ENCODE data around the gene SLC22A31.

Gene SLC22A31

GRCh38 chr16:89243664-89244063 is 43.3 kb upstream of the SLC22A31 start:
- TF ChIP-seq, protein P1, sequence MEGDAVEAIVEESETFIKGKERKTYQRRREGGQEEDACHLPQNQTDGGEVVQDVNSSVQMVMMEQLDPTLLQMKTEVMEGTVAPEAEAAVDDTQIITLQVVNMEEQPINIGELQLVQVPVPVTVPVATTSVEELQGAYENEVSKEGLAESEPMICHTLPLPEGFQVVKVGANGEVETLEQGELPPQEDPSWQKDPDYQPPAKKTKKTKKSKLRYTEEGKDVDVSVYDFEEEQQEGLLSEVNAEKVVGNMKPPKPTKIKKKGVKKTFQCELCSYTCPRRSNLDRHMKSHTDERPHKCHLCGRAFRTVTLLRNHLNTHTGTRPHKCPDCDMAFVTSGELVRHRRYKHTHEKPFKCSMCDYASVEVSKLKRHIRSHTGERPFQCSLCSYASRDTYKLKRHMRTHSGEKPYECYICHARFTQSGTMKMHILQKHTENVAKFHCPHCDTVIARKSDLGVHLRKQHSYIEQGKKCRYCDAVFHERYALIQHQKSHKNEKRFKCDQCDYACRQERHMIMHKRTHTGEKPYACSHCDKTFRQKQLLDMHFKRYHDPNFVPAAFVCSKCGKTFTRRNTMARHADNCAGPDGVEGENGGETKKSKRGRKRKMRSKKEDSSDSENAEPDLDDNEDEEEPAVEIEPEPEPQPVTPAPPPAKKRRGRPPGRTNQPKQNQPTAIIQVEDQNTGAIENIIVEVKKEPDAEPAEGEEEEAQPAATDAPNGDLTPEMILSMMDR (conservative IDR thresholded peaks at IDR 0.05; ENCODE audit: low read length) = no peak
- no peak overlapping the region for H3K4me3 ChIP-seq (ENCODE audit: low read length)
- DNase-seq (ENCODE audit: low read depth) = no peak

- TF ChIP-seq, protein P1 (conservative IDR thresholded peaks at IDR 0.05; ENCODE audit: low read length) = no peak
- no peak overlapping the region for H3K4me3 ChIP-seq (ENCODE audit: low read length)
- no peak for DNase-seq (ENCODE audit: low read depth)
These were observed 42.5 kb upstream of the SLC22A31 start for GRCh38 chr16:89242795-89243200.

GRCh38 chr16:89241187-89242007 is 41.1 kb upstream of the SLC22A31 start:
- peak; percentile 86 for DNase-seq (ENCODE audit: low read depth)

DNA sequence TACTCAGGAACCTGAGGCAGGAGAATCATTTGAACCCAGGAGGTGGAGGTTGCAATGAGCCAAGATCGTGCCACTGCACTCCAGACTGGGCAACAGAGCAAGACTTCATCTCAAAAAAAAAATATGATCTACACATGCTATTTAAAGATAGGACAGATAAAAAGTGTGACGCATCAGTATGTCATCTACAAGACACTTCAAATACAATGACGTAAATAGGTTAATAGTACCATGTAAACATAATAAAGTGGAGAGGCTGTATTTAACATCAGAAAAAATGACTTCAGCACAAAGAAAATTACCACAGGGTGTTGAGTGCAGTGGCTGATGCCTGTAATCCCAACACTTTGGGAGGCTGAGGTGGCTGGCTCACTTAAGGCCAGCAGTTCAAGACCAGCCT is 37.4 kb upstream of the SLC22A31 start:
- TF ChIP-seq, protein P1 (conservative IDR thresholded peaks at IDR 0.05; ENCODE audit: low read length) = no peak
- H3K4me3 ChIP-seq (ENCODE audit: low read length) = no peak overlapping the region
- DNase-seq (ENCODE audit: low read depth) = no peak

More at GRCh38 chr16:89241187-89242007, 41.1 kb upstream of the SLC22A31 start:
- TF ChIP-seq, protein P1 (conservative IDR thresholded peaks at IDR 0.05; ENCODE audit: low read length) = no peak
- H3K4me3 ChIP-seq (ENCODE audit: low read length) = peak overlapping the region; percentile 97

- DNase-seq (ENCODE audit: low read depth) = no peak
- TF ChIP-seq, protein P1 (conservative IDR thresholded peaks at IDR 0.05; ENCODE audit: low read length) = no peak
- H3K4me3 ChIP-seq (ENCODE audit: low read length) = no peak overlapping the region
These were observed 33.5 kb upstream of the SLC22A31 start for GRCh38 chr16:89233678-89234490.

DNA sequence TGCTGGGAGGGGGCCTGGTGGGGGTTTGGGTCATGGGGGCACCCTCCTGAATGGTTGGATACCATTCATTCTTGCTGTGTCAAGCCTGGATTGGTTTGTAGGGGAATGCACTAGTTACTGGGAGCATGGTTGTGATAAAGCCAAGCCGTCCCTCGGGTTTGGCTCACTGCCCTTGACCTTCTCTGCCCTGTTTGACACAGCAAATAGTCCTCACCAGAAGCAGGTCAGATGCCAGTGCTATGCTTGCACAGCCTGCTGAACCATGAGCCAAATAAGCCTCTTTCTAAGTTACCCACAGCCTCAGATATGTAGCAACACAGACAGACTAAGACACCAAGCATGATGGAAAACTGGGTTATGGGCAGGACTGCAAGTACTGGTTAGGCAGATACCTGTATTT is 31.8 kb upstream of the SLC22A31 start:
- DNase-seq (ENCODE audit: low read depth) = no peak
- TF ChIP-seq, protein P1 (conservative IDR thresholded peaks at IDR 0.05; ENCODE audit: low read length) = no peak
- no peak overlapping the region for H3K4me3 ChIP-seq (ENCODE audit: low read length)

All from AG10803 (cell line).